Activated CD8-positive, alpha-beta memory T cell treated with anti-CD3 and anti-CD28 coated beads, Interleukin-2, amount 10 ng/mL, durations not matched to agents 7 days and 5 days (primary cell): ENCODE results near the gene WTAP. TPM values are rescaled to one million over a fixed set of nuclear protein-coding genes. Genes with fewer than 3 reads are reported as not detected.

ENCODE experiments used
- ATAC-seq: fragments of 150-1000 bp; cut with Tn5 transposase; one replicate; pipeline ENCODE4 v1.10.0; 2021; ENCODE audit warnings: moderate library complexity
- CTCF ChIA-PET: fragments of 350-600 bp; sonication (Branson Sonifier 250); formaldehyde crosslinking; loops from one replicate; lab custom pipeline; 2021; ENCODE audit warnings: antibody characterized with exemption; lab: Charles Lee
- DNase-seq: peaks from one replicate; pipeline ENCODE4 v3.0.0-alpha.2; 2020
- H3K27ac Mint-ChIP-seq: one replicate; pipeline ENCODE4 v1.8.0; 2021; ENCODE audit warnings: mild to moderate bottlenecking, mixed read lengths
- H3K27me3 Mint-ChIP-seq: one replicate; pipeline ENCODE4 v1.8.0; 2021; ENCODE audit warnings: mixed read lengths
- H3K36me3 Mint-ChIP-seq: one replicate; pipeline ENCODE4 v1.8.0; 2021; ENCODE audit warnings: mild to moderate bottlenecking, mixed read lengths
- H3K4me1 Mint-ChIP-seq: one replicate; pipeline ENCODE4 v1.8.0; 2021; ENCODE audit warnings: mixed read lengths
- H3K4me3 Mint-ChIP-seq: one replicate; pipeline ENCODE4 v1.8.0; 2021; ENCODE audit warnings: mild to moderate bottlenecking, moderate library complexity, mixed read lengths
- H3K9me3 Mint-ChIP-seq: one replicate; pipeline ENCODE4 v1.8.0; 2022; ENCODE audit warnings: low read depth, mixed read lengths
- total RNA-seq, 2 experiments: library from RNA; stranded (reverse); gene quantifications; one replicate each; pipeline ENCODE4 v1.2.3, GENCODE V29; 2021

Gene WTAP
- 100 to 1,000 TPM; 103 to 128 TPM for total RNA-seq

GRCh38 chr6:159726918-159727716 lies at the start of gene WTAP:
WTAP (plus strand) TSS chr6:159727506; CDS start chr6:159736266, 8,760 bp downstream.
- DNase-seq (peak; percentile 98), ATAC-seq (peak; percentile 86)
- H3K4me3 Mint-ChIP-seq, result peak within 1 kb of the TSS; percentile 88
- CTCF ChIA-PET, result interaction anchor here (0.8 to 2.1 kb wide), 8 partner anchors 34 to 64 kb away, joined by 3 to 15 read pairs (median 4); partner anchors contain the start of genes ACAT2, MRPL18 and TCP1
- peaks cover 9% of the 10 kb centered on the region for H3K9me3 Mint-ChIP-seq
- no peaks in the 10 kb centered on the region for H3K27me3 Mint-ChIP-seq
- peaks cover 42% of the 10 kb centered on the region for H3K4me1 Mint-ChIP-seq
- H3K27ac Mint-ChIP-seq, result peak within 1 kb of the TSS; percentile 97
- peaks cover 47% of the 10 kb centered on the region for H3K36me3 Mint-ChIP-seq

GRCh38 chr6:159677506-159678165 lies 49.7 kb upstream of the WTAP start:
- Mint-ChIP-seq H3K4me3 (no peak overlapping the region), H3K4me1 (peaks cover 14% of the 10 kb centered on the region), H3K27me3 (no peaks in the 10 kb centered on the region), H3K27ac (no peak overlapping the region), H3K9me3 (peaks cover 4% of the 10 kb centered on the region), H3K36me3 (peaks cover 17% of the 10 kb centered on the region)
- CTCF ChIA-PET, result no interaction called here
- ATAC-seq (no peak), DNase-seq (no peak)

- ATAC-seq (no peak), DNase-seq (no peak)
- no peaks in the 10 kb centered on the region for H3K27me3 Mint-ChIP-seq
- H3K36me3 Mint-ChIP-seq, result peaks cover 18% of the 10 kb centered on the region
- H3K9me3 Mint-ChIP-seq, result peaks cover 4% of the 10 kb centered on the region
- CTCF ChIA-PET, result interaction anchor here (1.3 kb wide), 1 partner anchor 504 kb away, joined by 4 read pairs; no protein-coding TSS in a partner anchor
- peaks cover 14% of the 10 kb centered on the region for H3K4me1 Mint-ChIP-seq
- no peak overlapping the region for H3K4me3 Mint-ChIP-seq
- no peak overlapping the region for H3K27ac Mint-ChIP-seq
These were observed 48.7 kb upstream of the WTAP start for GRCh38 chr6:159678574-159678973.

GRCh38 chr6:159679091-159680077 lies 47.9 kb upstream of the WTAP start:
- Mint-ChIP-seq H3K4me1 (peaks cover 14% of the 10 kb centered on the region), H3K9me3 (peaks cover 4% of the 10 kb centered on the region), H3K4me3 (no peak overlapping the region), H3K27ac (peak overlapping the region; percentile 13), H3K36me3 (peaks cover 21% of the 10 kb centered on the region), H3K27me3 (no peaks in the 10 kb centered on the region)
- ATAC-seq (peak; percentile 27), DNase-seq (no peak)
- CTCF ChIA-PET, result interaction anchor here (1.3 to 3.1 kb wide), 2 partner anchors 13 to 505 kb away, joined by 4 to 16 read pairs; partner anchors contain the start of gene SOD2

GRCh38 chr6:159680104-159680503 lies 47.2 kb upstream of the WTAP start:
- CTCF ChIA-PET, result interaction anchor here (0.6 to 3.1 kb wide), 3 partner anchors 12 to 506 kb away, joined by 4 to 16 read pairs (median 4); partner anchors contain the start of gene SOD2
- H3K27me3 Mint-ChIP-seq, result no peaks in the 10 kb centered on the region
- H3K27ac Mint-ChIP-seq, result peak overlapping the region; percentile 13
- peaks cover 23% of the 10 kb centered on the region for H3K36me3 Mint-ChIP-seq
- peaks cover 14% of the 10 kb centered on the region for H3K4me1 Mint-ChIP-seq
- no peak overlapping the region for H3K4me3 Mint-ChIP-seq
- peaks cover 4% of the 10 kb centered on the region for H3K9me3 Mint-ChIP-seq
- DNase-seq, result no peak
- no peak for ATAC-seq

- no peak overlapping the region for H3K4me3 Mint-ChIP-seq
- CTCF ChIA-PET, result interaction anchor here (0.5 to 3.1 kb wide), 3 partner anchors 9 to 26 kb away, joined by 3 to 16 read pairs (median 4); partner anchors contain the start of gene SOD2
- H3K9me3 Mint-ChIP-seq, result peaks cover 3% of the 10 kb centered on the region
- peaks cover 26% of the 10 kb centered on the region for H3K36me3 Mint-ChIP-seq
- ATAC-seq (no peak), DNase-seq (no peak)
- no peak overlapping the region for H3K27ac Mint-ChIP-seq
- H3K27me3 Mint-ChIP-seq, result no peaks in the 10 kb centered on the region
- peaks cover 14% of the 10 kb centered on the region for H3K4me1 Mint-ChIP-seq
These were observed 46.0 kb upstream of the WTAP start for GRCh38 chr6:159681191-159681880.

- H3K36me3 Mint-ChIP-seq, result peaks cover 28% of the 10 kb centered on the region
- DNase-seq (no peak), ATAC-seq (peak; percentile 45)
- H3K27me3 Mint-ChIP-seq, result no peaks in the 10 kb centered on the region
- H3K9me3 Mint-ChIP-seq, result no peaks in the 10 kb centered on the region
- no peak overlapping the region for H3K27ac Mint-ChIP-seq
- CTCF ChIA-PET, result interaction anchor here (1.0 to 3.1 kb wide), 3 partner anchors 10 to 773 kb away, joined by 3 to 16 read pairs (median 4); partner anchors contain the start of gene SOD2
- no peak overlapping the region for H3K4me3 Mint-ChIP-seq
- H3K4me1 Mint-ChIP-seq, result peaks cover 20% of the 10 kb centered on the region
These were observed 45.0 kb upstream of the WTAP start for GRCh38 chr6:159682295-159682694.

GRCh38 chr6:159682810-159683209 lies 44.5 kb upstream of the WTAP start:
- Mint-ChIP-seq H3K27me3 (no peaks in the 10 kb centered on the region), H3K4me3 (no peak overlapping the region), H3K36me3 (peaks cover 31% of the 10 kb centered on the region), H3K9me3 (no peaks in the 10 kb centered on the region), H3K4me1 (peaks cover 23% of the 10 kb centered on the region), H3K27ac (no peak overlapping the region)
- DNase-seq (no peak), ATAC-seq (no peak)
- CTCF ChIA-PET, result interaction anchor here (1.0 to 1.2 kb wide), 2 partner anchors 28 to 773 kb away, joined by 3 to 4 read pairs; no protein-coding TSS in a partner anchor

- CTCF ChIA-PET, result no interaction called here
- no peak overlapping the region for H3K27ac Mint-ChIP-seq
- no peaks in the 10 kb centered on the region for H3K9me3 Mint-ChIP-seq
- ATAC-seq (no peak), DNase-seq (no peak)
- peaks cover 32% of the 10 kb centered on the region for H3K36me3 Mint-ChIP-seq
- H3K27me3 Mint-ChIP-seq, result no peaks in the 10 kb centered on the region
- H3K4me1 Mint-ChIP-seq, result peaks cover 24% of the 10 kb centered on the region
- H3K4me3 Mint-ChIP-seq, result no peak overlapping the region
These were observed 43.3 kb upstream of the WTAP start for GRCh38 chr6:159684013-159684304.

- Mint-ChIP-seq H3K27me3 (no peaks in the 10 kb centered on the region), H3K4me1 (peaks cover 20% of the 10 kb centered on the region), H3K4me3 (no peak overlapping the region), H3K36me3 (peaks cover 31% of the 10 kb centered on the region), H3K27ac (no peak overlapping the region), H3K9me3 (no peaks in the 10 kb centered on the region)
- ATAC-seq (no peak), DNase-seq (no peak)
- CTCF ChIA-PET, result no interaction called here
These were observed 41.3 kb upstream of the WTAP start for GRCh38 chr6:159686040-159686439.

- H3K27ac Mint-ChIP-seq, result peak overlapping the region; percentile 63
- H3K9me3 Mint-ChIP-seq, result no peaks in the 10 kb centered on the region
- no peaks in the 10 kb centered on the region for H3K27me3 Mint-ChIP-seq
- peaks cover 26% of the 10 kb centered on the region for H3K4me1 Mint-ChIP-seq
- CTCF ChIA-PET, result no interaction called here
- DNase-seq (no peak), ATAC-seq (no peak)
- peaks cover 35% of the 10 kb centered on the region for H3K36me3 Mint-ChIP-seq
- no peak overlapping the region for H3K4me3 Mint-ChIP-seq
These were observed 40.6 kb upstream of the WTAP start for GRCh38 chr6:159686703-159687102.

GRCh38 chr6:159687341-159687740 lies 40.0 kb upstream of the WTAP start:
- ATAC-seq, result no peak
- CTCF ChIA-PET, result no interaction called here
- Mint-ChIP-seq H3K9me3 (no peaks in the 10 kb centered on the region), H3K27ac (no peak overlapping the region), H3K4me3 (no peak overlapping the region), H3K4me1 (peaks cover 30% of the 10 kb centered on the region), H3K27me3 (no peaks in the 10 kb centered on the region), H3K36me3 (peaks cover 35% of the 10 kb centered on the region)
- no peak for DNase-seq
